H1 (cell line): ENCODE measurements around the gene CCDC93. TPM values are rescaled to one million over a fixed set of nuclear protein-coding genes. Genes with fewer than 3 reads are reported as not detected.

Source experiments
- CTCF ChIA-PET: fragments of 300-600 bp; sonication (Branson Sonifier 250); formaldehyde crosslinking; loops from one replicate; lab custom pipeline; 2021; ENCODE audit not compliant: partially characterized antibody; lab: Charles Lee
- POLR2A ChIA-PET: fragments of 300-600 bp; sonication (Branson Sonifier 250); formaldehyde crosslinking; loops from one replicate; lab custom pipeline; 2021; ENCODE audit warnings: inconsistent platforms; ENCODE audit not compliant: partially characterized antibody; lab: Charles Lee
- DNase-seq, 2 experiments: peaks; one replicate each; pipeline versions ENCODE4 v3.0.0 to v3.0.0-alpha.2; 2010 to 2022; ENCODE audit warnings: low spot score in 2 of 2, low read depth in 1 of 2, mixed read lengths in 1 of 2
- FAIRE-seq: peaks from 2 replicates; lab custom pipeline; 2011; peaks lifted over from hg19 to GRCh38; lab: Jason Lieb, UNC
- H2AFZ ChIP-seq: 2 replicates; pipeline ENCODE4 v1.8.1; 2012; ENCODE audit warnings: low read length, inconsistent platforms
- H2AK5ac ChIP-seq: 2 replicates; pipeline ENCODE4 v1.6.1; 2013; ENCODE audit warnings: low read depth, low read length
- H2BK120ac ChIP-seq: replicated peaks from 2 replicates; pipeline ENCODE3; 2013; ENCODE audit warnings: low read depth, low read length, inconsistent platforms
- H2BK12ac ChIP-seq: 2 replicates; pipeline ENCODE4 v1.6.1; 2013; ENCODE audit warnings: low read depth, low read length
- H2BK15ac ChIP-seq: 2 replicates; pipeline ENCODE4 v1.6.1; 2013; ENCODE audit warnings: low read length
- H2BK20ac ChIP-seq: 2 replicates; pipeline ENCODE4 v1.6.1; 2013; ENCODE audit warnings: low read length
- H2BK5ac ChIP-seq: 2 replicates; pipeline ENCODE4 v1.6.1; 2013; ENCODE audit warnings: low read depth, low read length
- H3K14ac ChIP-seq: 2 replicates; pipeline ENCODE4 v1.6.1; 2013; ENCODE audit warnings: inconsistent platforms; ENCODE audit not compliant: insufficient read length
- H3K18ac ChIP-seq: 2 replicates; pipeline ENCODE4 v1.6.1; 2013; ENCODE audit warnings: low read length; ENCODE audit errors: extremely low read depth
- H3K23ac ChIP-seq: 2 replicates; pipeline ENCODE4 v1.6.1; 2013; ENCODE audit warnings: inconsistent platforms; ENCODE audit not compliant: insufficient read length
- H3K23me2 ChIP-seq: 2 replicates; pipeline ENCODE4 v1.6.1; 2013; ENCODE audit warnings: low read depth, low read length
- H3K27ac ChIP-seq: 2 replicates; pipeline ENCODE4 v1.6.1; 2011; ENCODE audit warnings: low read depth, low read length, inconsistent platforms
- H3K27me3 ChIP-seq, 4 experiments: replicated peaks in 1 of 4; 1 replicate in 1 of 4; 2 replicates in 3 of 4; pipeline versions ENCODE4 v1.6.1 to v1.8.1; 2011 to 2013; ENCODE audit warnings: low read length in 3 of 4, mild to moderate bottlenecking in 3 of 4, inconsistent platforms in 2 of 4, mixed read lengths in 2 of 4, moderate library complexity in 1 of 4; ENCODE audit not compliant: control insufficient read depth in 3 of 4, insufficient read depth in 3 of 4; ENCODE audit errors: extremely low read depth in 1 of 4
- H3K36me3 ChIP-seq, 4 experiments: 2 replicates each; pipeline versions ENCODE4 v1.6.1 to v1.8.1; 2011 to 2013; ENCODE audit warnings: mild to moderate bottlenecking in 4 of 4, low read length in 3 of 4, moderate library complexity in 2 of 4, control low read depth in 1 of 4, inconsistent platforms in 1 of 4; ENCODE audit not compliant: insufficient read depth in 4 of 4, control insufficient read depth in 2 of 4
- H3K4ac ChIP-seq: replicated peaks from 2 replicates; pipeline ENCODE3; 2013; ENCODE audit warnings: low read length, low read depth, mixed read lengths, inconsistent platforms; ENCODE audit not compliant: insufficient read length
- H3K4me1 ChIP-seq, 4 experiments: replicated peaks in 1 of 4; 1 replicate in 1 of 4; 2 replicates in 3 of 4; pipeline versions ENCODE4 v1.6.1 to v1.8.1; 2011 to 2013; ENCODE audit warnings: low read length in 3 of 4, inconsistent platforms in 2 of 4, mixed read lengths in 1 of 4; ENCODE audit not compliant: insufficient read depth in 4 of 4, control insufficient read depth in 3 of 4
- H3K4me2 ChIP-seq, 2 experiments: 2 replicates each; pipeline versions ENCODE4 v1.6.1 to v1.8.1; 2011 to 2013; ENCODE audit warnings: low read depth in 2 of 2, low read length in 2 of 2, control low read depth in 1 of 2, inconsistent platforms in 1 of 2, mild to moderate bottlenecking in 1 of 2; ENCODE audit not compliant: insufficient read depth in 1 of 2
- H3K4me3 ChIP-seq, 4 experiments: fragments of 200-600, 300-600 bp in 1 of 4; sonication (generic), shearing (Covaris generic), sonication (Bioruptor Twin) in 1 of 4; 2 replicates each; pipeline versions ENCODE4 v1.5.1 to v1.8.1; 2011 to 2016; ENCODE audit warnings: low read length in 4 of 4, low read depth in 3 of 4, control low read depth in 2 of 4, inconsistent platforms in 2 of 4, mild to moderate bottlenecking in 2 of 4, mixed read lengths in 1 of 4, moderate library complexity in 1 of 4; ENCODE audit not compliant: insufficient read depth in 2 of 4; ENCODE audit errors: extremely low read depth in 1 of 4
- H3K56ac ChIP-seq: replicated peaks from 2 replicates; pipeline ENCODE3; 2013; ENCODE audit warnings: low read depth, mild to moderate bottlenecking, mixed read lengths, low read length, inconsistent platforms; ENCODE audit not compliant: insufficient read length
- H3K79me1 ChIP-seq: 2 replicates; pipeline ENCODE4 v1.6.1; 2013; ENCODE audit warnings: low read depth, low read length, control low read depth
- H3K79me2 ChIP-seq, 2 experiments: 2 replicates each; pipeline versions ENCODE4 v1.6.1 to v1.8.1; 2012 to 2013; ENCODE audit warnings: low read length in 2 of 2, mild to moderate bottlenecking in 2 of 2, inconsistent platforms in 1 of 2; ENCODE audit not compliant: insufficient read depth in 2 of 2, control insufficient read depth in 1 of 2
- H3K9ac ChIP-seq, 4 experiments: replicated peaks in 1 of 4; 1 replicate in 1 of 4; 2 replicates in 3 of 4; pipeline versions ENCODE4 v1.6.1 to v1.8.1; 2011 to 2013; ENCODE audit warnings: low read depth in 3 of 4, low read length in 3 of 4, control low read depth in 2 of 4, mild to moderate bottlenecking in 2 of 4, moderate library complexity in 2 of 4, inconsistent platforms in 1 of 4; ENCODE audit errors: extremely low read depth in 1 of 4
- H3K9me3 ChIP-seq, 2 experiments: 2 replicates each; pipeline versions ENCODE4 v1.6.1 to v1.8.1; 2012 to 2013; ENCODE audit warnings: mild to moderate bottlenecking in 2 of 2, moderate library complexity in 2 of 2, control low read depth in 1 of 2, inconsistent platforms in 1 of 2, low read depth in 1 of 2, low read length in 1 of 2, mixed read lengths in 1 of 2; ENCODE audit not compliant: insufficient read depth in 2 of 2
- H4K20me1 ChIP-seq, 2 experiments: replicated peaks in 1 of 2; 2 replicates each; pipeline versions ENCODE3 to v1.8.1; 2011 to 2013; ENCODE audit warnings: inconsistent platforms in 2 of 2, low read length in 2 of 2, mild to moderate bottlenecking in 1 of 2; ENCODE audit not compliant: insufficient read depth in 2 of 2, control insufficient read depth in 1 of 2
- H4K5ac ChIP-seq: 2 replicates; pipeline ENCODE4 v1.6.1; 2013; ENCODE audit warnings: low read length, low read depth, mixed read lengths, inconsistent platforms; ENCODE audit not compliant: insufficient read length
- H4K8ac ChIP-seq: 2 replicates; pipeline ENCODE4 v1.8.0; 2013; ENCODE audit warnings: mild to moderate bottlenecking, moderate library complexity, low read length, inconsistent platforms; ENCODE audit not compliant: insufficient read depth; ENCODE audit errors: extremely low read depth
- H4K91ac ChIP-seq: replicated peaks from 2 replicates; pipeline ENCODE3; 2013; ENCODE audit warnings: low read length, mixed read lengths, inconsistent platforms; ENCODE audit not compliant: insufficient read length
- EZH2 ChIP-seq: fragments of 200-600 bp; sonication (generic); IDR thresholded peaks from 2 replicates; pipeline ENCODE4 v1.7.1; 2012; ENCODE audit warnings: low read depth, mild to moderate bottlenecking, moderate library complexity, low read length, inconsistent platforms; ENCODE audit not compliant: severe bottlenecking
- MAFK ChIP-seq: IDR thresholded peaks from 2 replicates; pipeline ENCODE4 v1.6.1; 2012; ENCODE audit warnings: low read depth, mild to moderate bottlenecking, improper control_type of control experiment, low read length
- YY1 ChIP-seq: IDR thresholded peaks from 2 replicates; pipeline ENCODE4 v1.6.1; 2011; ENCODE audit warnings: low read depth, mild to moderate bottlenecking, low read length
- WGBS, 2 experiments: shearing (Covaris generic) in 1 of 2; methylation state at CpG; one replicate each; pipeline versions ENCODE4 v1.1.6 to v1.1.7; 2013 to 2015; ENCODE audit warnings: low lambda C conversion rate in 2 of 2, mixed read lengths in 2 of 2, inconsistent platforms in 1 of 2, low coverage in 1 of 2, missing lambda C conversion rate in 1 of 2; ENCODE audit not compliant: insufficient replicate concordance in 2 of 2, insufficient coverage in 1 of 2, insufficient read length in 1 of 2; ENCODE audit errors: extremely low coverage in 1 of 2, missing lambda C conversion rate in 1 of 2; 5-methylcytosine and 5-hydroxymethylcytosine counted together
- polyA plus RNA-seq, 7 experiments: library from polyadenylated mRNA; depleted of rRNA in 3 of 7; stranded (reverse) in 5 of 7; unstranded in 2 of 7; fragments of >200 nt in 5 of 7; fragments of 200-250 nt in 2 of 7; gene quantifications; 1 replicate in 5 of 7; 2 replicates in 1 of 7; 4 replicates in 1 of 7; pipeline versions ENCODE4 v1.2.1 to v1.2.3, GENCODE V29; 2011 to 2013; ENCODE audit warnings: missing spikeins in 2 of 7, mixed read lengths in 2 of 7
- total RNA-seq: library from RNA; stranded (reverse); fragmentation: NEBNext Ultra II Directional; extraction: Animal tissue kit (Norgen Biotek cat#: 25700); gene quantifications from 2 replicates; pipeline ENCODE4 v1.2.1, GENCODE V29; 2021
- TF ChIP-seq, protein P1 (sequence below): IDR thresholded peaks from 2 replicates; pipeline ENCODE4 v1.6.1; 2012; ENCODE audit warnings: inconsistent platforms

CCDC93 gene
- total and polyA plus RNA-seq, 2 of the 8 experiments (the other 6 are each of a cell fraction or from before 2014, with no cell fraction given), result 5.5 to 18.0 TPM

DNA sequence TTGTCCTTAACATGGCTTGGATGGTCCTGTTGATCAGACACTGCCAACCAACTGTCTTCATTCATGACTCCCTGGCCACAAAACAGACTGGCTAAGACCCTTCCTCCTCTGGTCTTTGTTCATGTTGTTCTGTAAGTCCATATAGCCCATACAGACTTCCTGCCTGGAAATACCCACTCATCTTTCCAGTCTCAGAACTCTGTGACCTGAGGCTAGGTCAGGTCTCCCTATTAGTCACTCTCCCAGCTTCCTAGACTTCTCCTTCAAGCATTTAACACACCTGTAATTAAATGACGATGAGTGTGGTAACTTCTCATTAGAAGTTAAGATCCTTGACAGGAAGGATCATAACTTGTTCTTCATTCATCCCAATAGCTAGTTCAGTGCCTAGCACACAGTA is 56.3 kb downstream of the CCDC93 start:
- H4K5ac ChIP-seq, result no peak overlapping the region
- ChIA-PET CTCF (interaction anchor here (0.9 to 7.1 kb wide), 10 partner anchors 10 to 104 kb away, joined by 3 to 39 read pairs (median 4); no protein-coding TSS in a partner anchor), POLR2A (no interaction called here)
- peaks cover 0 to 17% (median 7%) of the 10 kb centered on the region in 4 experiments; a peak in 4 of 8 replicates for H3K36me3 ChIP-seq
- H2AFZ ChIP-seq, result no peak overlapping the region
- TF ChIP-seq, protein P1, sequence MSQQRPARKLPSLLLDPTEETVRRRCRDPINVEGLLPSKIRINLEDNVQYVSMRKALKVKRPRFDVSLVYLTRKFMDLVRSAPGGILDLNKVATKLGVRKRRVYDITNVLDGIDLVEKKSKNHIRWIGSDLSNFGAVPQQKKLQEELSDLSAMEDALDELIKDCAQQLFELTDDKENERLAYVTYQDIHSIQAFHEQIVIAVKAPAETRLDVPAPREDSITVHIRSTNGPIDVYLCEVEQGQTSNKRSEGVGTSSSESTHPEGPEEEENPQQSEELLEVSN, result no peak
- no peak for TF ChIP-seq MAFK
- no peak for TF ChIP-seq EZH2
- TF ChIP-seq YY1, result no peak
- no peak overlapping the region for H3K18ac ChIP-seq
- no peaks in the 10 kb centered on the region for H3K79me2 ChIP-seq
- H3K4ac ChIP-seq, result no peak overlapping the region
- H3K27ac ChIP-seq, result no peak overlapping the region
- no peak overlapping the region for H4K8ac ChIP-seq
- no peak overlapping the region for H2BK5ac ChIP-seq
- H3K9me3 ChIP-seq, result no peaks in the 10 kb centered on the region
- no peak overlapping the region for H3K14ac ChIP-seq
- DNase-seq (no peak), FAIRE-seq (no peak)
- H3K27me3 ChIP-seq, result no peaks in the 10 kb centered on the region
- no peak overlapping the region for H2BK12ac ChIP-seq
- H4K91ac ChIP-seq, result no peak overlapping the region
- H3K23ac ChIP-seq, result no peak overlapping the region
- H4K20me1 ChIP-seq, result no peaks in the 10 kb centered on the region
- WGBS, 2 experiments, result 95% methylated on average over 1 of the region's 1 CpG; no CpG with 5 or more reads in 1 of the 2 experiments
- H3K4me3 ChIP-seq, result no peak overlapping the region
- H3K56ac ChIP-seq, result no peak overlapping the region
- no peaks in the 10 kb centered on the region for H3K4me1 ChIP-seq
- no peak overlapping the region for H2AK5ac ChIP-seq
- no peak overlapping the region for H3K9ac ChIP-seq
- H2BK15ac ChIP-seq, result no peak overlapping the region
- H3K79me1 ChIP-seq, result no peaks in the 10 kb centered on the region
- H3K4me2 ChIP-seq, result no peak overlapping the region
- no peaks in the 10 kb centered on the region for H3K23me2 ChIP-seq
- H2BK120ac ChIP-seq, result no peak overlapping the region
- H2BK20ac ChIP-seq, result no peak overlapping the region
